Liver (tissue), 9 donors: ENCODE data around the gene LRRC27. TPM values are rescaled to one million over a fixed set of nuclear protein-coding genes. Genes with fewer than 3 reads are reported as not detected.

ENCODE experiments used
- DNase-seq: peaks from one replicate; pipeline ENCODE4 v3.0.0-alpha.2; 2017; ENCODE audit warnings: low spot score
- H3K27ac ChIP-seq, 2 donors: one replicate each; pipeline ENCODE4 v1.7.0; 2013; ENCODE audit warnings: inconsistent platforms in 2 of 2, low read length in 2 of 2, control low read depth in 1 of 2, low read depth in 1 of 2, mild to moderate bottlenecking in 1 of 2
- H3K27me3 ChIP-seq, 4 donors: one replicate each; pipeline versions ENCODE4 v1.6.1 to v1.7.0; 2013; ENCODE audit warnings: low read length in 3 of 4, inconsistent platforms in 1 of 4, mild to moderate bottlenecking in 1 of 4, moderate library complexity in 1 of 4; ENCODE audit not compliant: control insufficient read depth in 4 of 4, insufficient read depth in 4 of 4
- H3K36me3 ChIP-seq, 4 donors: one replicate each; pipeline versions ENCODE4 v1.6.1 to v1.7.0; 2013; ENCODE audit warnings: low read length in 3 of 4, mild to moderate bottlenecking in 3 of 4, low read depth in 1 of 4, moderate library complexity in 1 of 4; ENCODE audit not compliant: control insufficient read depth in 4 of 4, insufficient read depth in 3 of 4
- H3K4me1 ChIP-seq, 4 donors: one replicate each; pipeline versions ENCODE4 v1.6.1 to v1.7.0; 2013; ENCODE audit warnings: low read length in 3 of 4, mild to moderate bottlenecking in 3 of 4, moderate library complexity in 1 of 4; ENCODE audit not compliant: control insufficient read depth in 4 of 4, insufficient read depth in 4 of 4
- H3K4me3 ChIP-seq, 3 donors: one replicate each; pipeline versions ENCODE4 v1.6.1 to v1.7.0; 2013; ENCODE audit warnings: low read length in 3 of 3, control low read depth in 1 of 3, low read depth in 1 of 3, mild to moderate bottlenecking in 1 of 3
- H3K9ac ChIP-seq, 2 donors: one replicate each; pipeline ENCODE4 v1.7.0; 2013; ENCODE audit warnings: low read length in 2 of 2, mild to moderate bottlenecking in 2 of 2, moderate library complexity in 2 of 2, control low read depth in 1 of 2, low read depth in 1 of 2
- H3K9me3 ChIP-seq, 4 donors: one replicate each; pipeline versions ENCODE4 v1.6.1 to v1.7.0; 2013; ENCODE audit warnings: low read length in 3 of 4; ENCODE audit not compliant: control insufficient read depth in 4 of 4
- ATF3 ChIP-seq: IDR thresholded peaks from 2 replicates; pipeline ENCODE4 v1.6.1; 2016; ENCODE audit warnings: antibody characterized with exemption
- CTCF ChIP-seq: fragments of 150-350 bp; IDR thresholded peaks from 2 replicates; pipeline ENCODE4 v1.5.1; 2017; ENCODE audit warnings: improper control_type of control experiment, low read depth, low read length; ENCODE audit not compliant: missing input control
- FOXA1 ChIP-seq: IDR thresholded peaks from 2 replicates; pipeline ENCODE4 v1.6.1; 2016; ENCODE audit warnings: antibody characterized with exemption
- FOXA2 ChIP-seq: IDR thresholded peaks from 2 replicates; pipeline ENCODE4 v1.6.1; 2016; ENCODE audit warnings: antibody characterized with exemption
- GABPA ChIP-seq, 2 donors: IDR thresholded peaks in 1 of 2; conservative IDR thresholded peaks in 1 of 2; 2 replicates each; pipeline ENCODE4 v1.6.1; 2016; ENCODE audit warnings: antibody characterized with exemption in 2 of 2, mild to moderate bottlenecking in 1 of 2, moderate library complexity in 1 of 2
- HNF4A ChIP-seq, 2 donors: conservative IDR thresholded peaks; 2 replicates each; pipeline ENCODE4 v1.6.1; 2016; ENCODE audit warnings: antibody characterized with exemption in 2 of 2, mild to moderate bottlenecking in 2 of 2
- HNF4G ChIP-seq: IDR thresholded peaks from 2 replicates; pipeline ENCODE4 v1.6.1; 2016; ENCODE audit warnings: antibody characterized with exemption
- JUND ChIP-seq, 2 donors: IDR thresholded peaks; 2 replicates each; pipeline ENCODE4 v1.6.1; 2016; ENCODE audit warnings: antibody characterized with exemption in 2 of 2
- MAX ChIP-seq: IDR thresholded peaks from 2 replicates; pipeline ENCODE4 v1.6.1; 2016; ENCODE audit warnings: antibody characterized with exemption
- NR2F2 ChIP-seq: IDR thresholded peaks from 2 replicates; pipeline ENCODE4 v1.6.1; 2016; ENCODE audit warnings: antibody characterized with exemption
- RAD21 ChIP-seq, 2 donors: IDR thresholded peaks; 2 replicates each; pipeline ENCODE4 v1.6.1; 2016; ENCODE audit warnings: antibody characterized with exemption in 2 of 2, mild to moderate bottlenecking in 2 of 2
- RXRA ChIP-seq, 2 donors: IDR thresholded peaks; 2 replicates each; pipeline ENCODE4 v1.6.1; 2017 to 2018; ENCODE audit warnings: antibody characterized with exemption in 2 of 2, mild to moderate bottlenecking in 1 of 2
- SP1 ChIP-seq: IDR thresholded peaks from 2 replicates; pipeline ENCODE4 v1.6.1; 2018; ENCODE audit warnings: antibody characterized with exemption, mild to moderate bottlenecking
- TAF1 ChIP-seq: conservative IDR thresholded peaks from 2 replicates; pipeline ENCODE4 v1.6.1; 2016; ENCODE audit warnings: antibody characterized with exemption, mild to moderate bottlenecking
- YY1 ChIP-seq: IDR thresholded peaks from 2 replicates; pipeline ENCODE4 v1.6.1; 2016; ENCODE audit warnings: antibody characterized with exemption, mild to moderate bottlenecking
- ZBTB33 ChIP-seq: IDR thresholded peaks from 2 replicates; pipeline ENCODE4 v1.6.1; 2016; ENCODE audit warnings: antibody characterized with exemption
- WGBS: extraction: QIAGEN DNeasy Blood & Tissue Kit; methylation state at CpG from one replicate; pipeline ENCODE4 v1.1.7; 2013; 5-methylcytosine and 5-hydroxymethylcytosine counted together
- polyA plus RNA-seq, 2 donors: library from polyadenylated mRNA; stranded (reverse) in 1 of 2; unstranded in 1 of 2; fragments of 200-250 nt in 1 of 2; fragments of >200 nt in 1 of 2; fragmentation: Nextera tagmentation in 1 of 2; extraction: Ambion mirVana in 1 of 2; gene quantifications; one replicate each; pipeline versions ENCODE4 v1.2.1 to v1.2.3, GENCODE V29; 2013 to 2015
- total RNA-seq, 2 donors: library from RNA; depleted of rRNA; stranded (reverse); fragments of >200 nt; gene quantifications; one replicate each; pipeline ENCODE4 v1.2.3, GENCODE V29; 2014
- donor health status: healthy.
- donor health status: healthy.
- donor health status: healthy.
- donor health status: healthy.
- donor health status: healthy.

Gene LRRC27
- total and polyA plus RNA-seq, 4 donors, result 1.8 to 2.8 (median 2.6) TPM

GRCh38 chr10:132364594-132364970, 32.6 kb downstream of the LRRC27 start:
- no peaks in the 10 kb centered on the region for H3K4me1 ChIP-seq
- 82% methylated on average over 14 of the region's 14 CpGs for WGBS
- H3K36me3 ChIP-seq, result peaks cover 0 to 11% (median 6%) of the 10 kb centered on the region in 4 donors
- no peaks in the 10 kb centered on the region for H3K27me3 ChIP-seq
- H3K4me3 ChIP-seq, result no peak overlapping the region
- no peak for TF ChIP-seq NR2F2
- H3K9ac ChIP-seq, result no peak overlapping the region
- no peaks in the 10 kb centered on the region for H3K9me3 ChIP-seq
- DNase-seq, result no peak
- H3K27ac ChIP-seq, result no peak overlapping the region

GRCh38 chr10:132365102-132365501, 33.1 kb downstream of the LRRC27 start:
- H3K36me3 ChIP-seq, result peaks cover 0 to 11% (median 6%) of the 10 kb centered on the region in 4 donors

GRCh38 chr10:132366006-132366405, 34.0 kb downstream of the LRRC27 start:
- WGBS, result 97% methylated on average over 8 of the region's 8 CpGs
- no peaks in the 10 kb centered on the region for H3K4me1 ChIP-seq
- no peak for DNase-seq
- no peaks in the 10 kb centered on the region for H3K9me3 ChIP-seq
- H3K27ac ChIP-seq, result no peak overlapping the region
- TF ChIP-seq ATF3 (no peak), GABPA (IDR thresholded peaks at IDR 0.05 in 1 of 2, conservative IDR thresholded peaks at IDR 0.05 in 1 of 2) (no peak), FOXA2 (no peak), SP1 (no peak)
- no peaks in the 10 kb centered on the region for H3K27me3 ChIP-seq
- H3K36me3 ChIP-seq, result peaks cover 0 to 11% (median 6%) of the 10 kb centered on the region in 4 donors
- no peak overlapping the region for H3K4me3 ChIP-seq
- H3K9ac ChIP-seq, result no peak overlapping the region

More at GRCh38 chr10:132365102-132365501, 33.1 kb downstream of the LRRC27 start:
- Histone ChIP-seq H3K27ac (no peak overlapping the region), H3K27me3 (no peaks in the 10 kb centered on the region), H3K9ac (no peak overlapping the region), H3K4me3 (no peak overlapping the region), H3K4me1 (no peaks in the 10 kb centered on the region), H3K9me3 (no peaks in the 10 kb centered on the region)
- 92% methylated on average over 9 of the region's 9 CpGs for WGBS
- TF ChIP-seq YY1 (no peak), ATF3 (no peak), JUND (IDR thresholded peaks at IDR 0.05) (no peak), FOXA2 (no peak), ZBTB33 (no peak), FOXA1 (no peak), GABPA (IDR thresholded peaks at IDR 0.05 in 1 of 2, conservative IDR thresholded peaks at IDR 0.05 in 1 of 2) (no peak)
- DNase-seq, result no peak

- H3K4me1 ChIP-seq, result no peaks in the 10 kb centered on the region
- H3K9me3 ChIP-seq, result no peaks in the 10 kb centered on the region
- no peak overlapping the region for H3K9ac ChIP-seq
- no peak overlapping the region for H3K27ac ChIP-seq
- H3K36me3 ChIP-seq, result peaks cover 0 to 11% (median 6%) of the 10 kb centered on the region in 4 donors
- no peak for DNase-seq
- no peak overlapping the region for H3K4me3 ChIP-seq
- 83% methylated on average over 9 of the region's 9 CpGs for WGBS
- H3K27me3 ChIP-seq, result no peaks in the 10 kb centered on the region
- no peak for TF ChIP-seq RXRA (IDR thresholded peaks at IDR 0.05)
- no peak for TF ChIP-seq ATF3
- TF ChIP-seq HNF4A (conservative IDR thresholded peaks at IDR 0.05), result no peak
- TF ChIP-seq SP1, result no peak
- no peak for TF ChIP-seq RAD21 (IDR thresholded peaks at IDR 0.05)
- TF ChIP-seq ZBTB33, result no peak
- no peak for TF ChIP-seq CTCF
- TF ChIP-seq HNF4G, result no peak
- TF ChIP-seq NR2F2, result no peak
- no peak for TF ChIP-seq YY1
- TF ChIP-seq TAF1, result no peak
- TF ChIP-seq MAX, result no peak
Measured at GRCh38 chr10:132366499-132366898, 34.5 kb downstream of the LRRC27 start.
